Activated CD4-positive, alpha-beta memory T cell treated with anti-CD3 and anti-CD28 coated beads, Interleukin-2, amount 10 ng/mL, durations not matched to agents 7 days and 5 days (primary cell): ENCODE data around the gene MCC. TPM values are rescaled to one million over a fixed set of nuclear protein-coding genes. Genes with fewer than 3 reads are reported as not detected.
"Not testable (repeated sequence)": the region's sequence is repeated elsewhere in the genome, so short reads cannot be mapped to it uniquely, and the experiment has no call there.

Source experiments
- CTCF ChIA-PET: fragments of 350-600 bp; sonication (Branson Sonifier 250); formaldehyde crosslinking; loops from one replicate; lab custom pipeline; 2021; ENCODE audit warnings: antibody characterized with exemption, inconsistent platforms; lab: Charles Lee
- POLR2A ChIA-PET: fragments of 350-600 bp; sonication (Branson Sonifier 250); formaldehyde crosslinking; loops from one replicate; lab custom pipeline; 2021; ENCODE audit warnings: antibody characterized with exemption; lab: Charles Lee
- DNase-seq: peaks from one replicate; pipeline ENCODE4 v3.0.0-alpha.2; 2020
- H3K27ac Mint-ChIP-seq: one replicate; pipeline ENCODE4 v1.8.0; 2021; ENCODE audit warnings: mild to moderate bottlenecking, mixed read lengths
- H3K27me3 Mint-ChIP-seq: one replicate; pipeline ENCODE4 v1.8.0; 2021; ENCODE audit warnings: mixed read lengths
- H3K36me3 Mint-ChIP-seq: one replicate; pipeline ENCODE4 v1.8.0; 2021; ENCODE audit warnings: low read depth, mixed read lengths
- H3K4me1 Mint-ChIP-seq: one replicate; pipeline ENCODE4 v1.8.0; 2021; ENCODE audit warnings: mixed read lengths
- H3K4me3 Mint-ChIP-seq: one replicate; pipeline ENCODE4 v1.8.0; 2021; ENCODE audit warnings: mild to moderate bottlenecking, mixed read lengths
- H3K9me3 Mint-ChIP-seq: one replicate; pipeline ENCODE4 v1.8.0; 2021; ENCODE audit warnings: mixed read lengths
- total RNA-seq, 2 experiments: library from RNA; stranded (reverse); gene quantifications; one replicate each; pipeline ENCODE4 v1.2.3, GENCODE V29; 2021

The MCC gene
- total RNA-seq, 2 experiments from 2014 or later = 8.6 to 10.4 TPM

DNA sequence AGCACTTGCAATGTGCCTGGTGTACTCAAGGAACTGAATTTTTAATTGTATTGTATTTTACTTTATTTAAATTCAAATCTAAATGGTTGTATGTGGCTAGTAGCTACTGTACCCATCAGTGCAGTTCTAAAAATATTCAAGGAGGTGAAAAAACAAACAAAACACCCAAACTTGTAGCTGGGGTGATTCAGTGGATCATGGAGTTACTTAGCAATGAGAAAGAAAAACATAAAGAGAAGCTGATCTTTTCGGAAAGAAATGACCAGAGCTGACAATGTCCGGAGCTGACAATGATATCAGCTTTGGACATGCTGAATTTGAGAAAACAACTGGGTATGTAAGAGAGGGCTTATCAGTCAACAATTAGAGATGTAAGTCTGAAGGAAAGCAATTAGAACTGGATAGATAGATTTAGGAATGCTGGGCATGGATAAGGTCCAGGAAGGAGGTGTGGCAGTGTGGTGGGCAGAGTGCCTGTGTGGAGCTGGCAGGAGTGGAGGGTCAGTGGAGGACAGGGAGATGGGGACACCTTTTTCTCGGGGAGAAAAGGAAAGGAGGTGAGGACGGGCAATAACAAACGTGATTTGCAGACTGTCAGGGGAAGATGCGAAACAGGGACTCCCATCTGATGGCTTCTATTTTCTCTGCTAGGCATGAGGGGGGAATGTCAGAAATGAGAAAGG is 398.5 kb downstream of the MCC start:
- H3K9me3 Mint-ChIP-seq = no peaks in the 10 kb centered on the region
- ChIA-PET CTCF (no interaction called here), POLR2A (interaction anchor here (0.8 to 1.3 kb wide), 2 partner anchors 9 to 11 kb away, joined by 3 read pairs; no protein-coding TSS in a partner anchor)
- H3K4me3 Mint-ChIP-seq = no peak overlapping the region
- H3K36me3 Mint-ChIP-seq = no peaks in the 10 kb centered on the region
- no peak for DNase-seq
- no peak overlapping the region for H3K27ac Mint-ChIP-seq
- peaks cover 3% of the 10 kb centered on the region for H3K27me3 Mint-ChIP-seq
- no peaks in the 10 kb centered on the region for H3K4me1 Mint-ChIP-seq

DNA sequence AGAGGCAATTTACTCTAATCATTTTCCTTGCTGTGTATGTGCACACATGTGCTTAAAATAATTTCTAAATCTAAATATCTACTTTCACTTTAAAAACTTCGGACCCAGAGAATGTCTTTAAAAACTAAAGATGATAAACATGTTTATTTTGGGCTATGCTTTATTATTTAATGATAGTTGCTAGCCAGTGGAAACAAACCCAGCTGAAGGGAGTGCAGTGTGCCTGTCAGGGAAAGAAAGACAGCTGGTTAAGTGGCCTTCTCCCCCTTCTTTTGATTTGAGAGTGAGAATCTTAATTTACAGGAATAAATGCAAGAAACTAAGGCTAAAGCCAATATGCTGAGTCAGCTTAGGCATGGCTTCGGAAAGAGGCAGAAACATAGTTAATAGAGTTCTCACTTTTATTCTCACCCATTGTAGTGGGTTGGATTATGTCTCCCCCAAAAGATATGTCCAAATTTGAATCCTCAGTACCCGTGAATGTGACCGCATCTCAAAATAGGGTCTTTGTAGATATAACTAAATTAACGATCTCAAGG is 400.2 kb downstream of the MCC start:
- Mint-ChIP-seq H3K27me3 (peaks cover 3% of the 10 kb centered on the region), H3K27ac (no peak overlapping the region), H3K4me1 (no peaks in the 10 kb centered on the region), H3K9me3 (no peaks in the 10 kb centered on the region), H3K36me3 (no peaks in the 10 kb centered on the region), H3K4me3 (no peak overlapping the region)
- DNase-seq = no peak
- ChIA-PET CTCF (no interaction called here), POLR2A (no interaction called here)

DNA sequence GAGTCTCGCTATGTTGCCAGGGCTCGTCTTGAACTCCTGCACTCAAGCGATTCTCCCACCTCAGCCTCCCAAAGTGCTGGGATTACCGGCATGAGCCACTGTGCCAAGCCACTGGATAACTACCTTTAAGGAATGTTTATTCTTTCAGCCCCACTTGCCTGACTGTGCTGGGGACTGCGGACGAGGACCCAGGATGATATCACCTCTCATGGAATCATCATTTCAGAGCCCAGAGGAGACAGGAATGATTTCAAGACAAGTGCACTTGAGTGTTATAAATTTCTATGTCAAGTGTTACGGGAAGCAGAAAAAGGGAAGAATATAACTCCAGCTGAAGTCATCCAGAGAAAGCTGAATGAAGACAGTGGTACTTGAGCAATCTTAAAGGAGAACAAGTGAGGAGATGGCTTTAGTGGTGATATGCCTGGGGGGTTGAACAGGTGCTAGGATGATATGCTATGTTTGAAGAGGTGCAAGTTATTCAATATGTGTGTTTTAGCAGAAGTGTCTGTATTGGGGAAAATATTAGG is 402.3 kb downstream of the MCC start:
- Mint-ChIP-seq H3K27ac (no peak overlapping the region), H3K36me3 (peaks cover 6% of the 10 kb centered on the region), H3K4me1 (no peaks in the 10 kb centered on the region), H3K4me3 (no peak overlapping the region), H3K27me3 (peaks cover 3% of the 10 kb centered on the region), H3K9me3 (no peaks in the 10 kb centered on the region)
- POLR2A ChIA-PET = interaction anchor here (1.4 kb wide), 1 partner anchor 10 kb away, joined by 3 read pairs; no protein-coding TSS in a partner anchor
- CTCF ChIA-PET = interaction anchor here (1.5 kb wide), 1 partner anchor 40 kb away, joined by 3 read pairs; no protein-coding TSS in a partner anchor
- no peak for DNase-seq

DNA sequence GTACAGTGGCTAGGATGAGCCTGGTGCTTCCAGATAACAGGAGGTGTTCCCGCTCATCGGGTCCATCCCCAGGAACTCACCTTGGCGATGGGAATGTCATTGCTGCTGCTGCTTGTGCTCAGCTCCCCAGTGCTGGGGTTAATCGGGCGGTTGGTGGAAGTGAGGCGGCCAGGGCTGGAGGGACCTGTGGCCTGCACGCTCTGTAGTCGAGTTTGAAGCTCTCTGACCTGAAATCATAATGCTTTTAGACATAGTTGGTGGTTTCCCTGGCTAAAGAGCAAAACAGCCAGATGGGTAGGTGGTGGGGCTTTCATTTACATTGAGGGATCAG is 403.2 kb downstream of the MCC start:
- ChIA-PET POLR2A (interaction anchor here (1.4 kb wide), 1 partner anchor 11 kb away, joined by 3 read pairs; no protein-coding TSS in a partner anchor), CTCF (interaction anchor here (0.6 to 2.7 kb wide), 3 partner anchors 40 to 249 kb away, joined by 3 to 9 read pairs (median 4); no protein-coding TSS in a partner anchor)
- H3K4me1 Mint-ChIP-seq = no peaks in the 10 kb centered on the region
- H3K9me3 Mint-ChIP-seq = no peaks in the 10 kb centered on the region
- H3K4me3 Mint-ChIP-seq = no peak overlapping the region
- H3K36me3 Mint-ChIP-seq = peaks cover 6% of the 10 kb centered on the region
- no peak overlapping the region for H3K27ac Mint-ChIP-seq
- no peak for DNase-seq
- peaks cover 3% of the 10 kb centered on the region for H3K27me3 Mint-ChIP-seq

DNA sequence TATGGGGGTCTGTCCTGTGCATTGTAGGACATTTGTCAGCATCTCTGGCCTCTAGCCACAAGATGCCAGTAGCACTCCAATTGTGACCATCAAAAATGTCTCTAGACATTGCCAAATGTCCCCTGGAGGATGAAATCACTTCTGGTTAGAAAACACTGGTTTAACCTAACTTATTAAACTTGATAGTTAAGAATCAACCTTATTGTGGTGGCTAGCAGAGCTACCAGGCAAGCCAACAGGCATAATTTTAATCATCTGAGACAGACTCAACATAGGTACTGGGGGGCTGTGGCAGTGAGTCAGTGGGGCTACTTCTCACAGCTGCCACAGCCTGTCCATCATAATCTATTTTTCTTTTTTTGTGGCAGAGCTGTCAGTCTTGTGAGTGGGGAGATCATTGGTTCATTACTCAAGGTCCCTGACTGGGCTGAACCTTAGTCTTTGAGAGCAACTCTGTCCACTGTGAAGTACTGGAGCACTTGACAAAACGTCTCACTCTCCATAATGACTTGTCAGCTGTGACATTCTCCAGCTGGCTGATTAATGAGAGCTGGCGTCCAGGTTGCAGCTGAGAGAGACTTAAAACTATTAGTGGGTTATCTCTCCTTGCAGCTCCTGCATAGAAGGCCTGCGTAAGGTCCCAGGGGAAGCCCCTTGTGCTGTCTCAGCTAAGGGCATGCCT is 403.7 kb downstream of the MCC start:
- ChIA-PET CTCF (interaction anchor here (0.6 to 2.7 kb wide), 4 partner anchors 11 to 249 kb away, joined by 3 to 9 read pairs (median 4); no protein-coding TSS in a partner anchor), POLR2A (no interaction called here)
- Mint-ChIP-seq H3K4me1 (no peaks in the 10 kb centered on the region), H3K36me3 (peaks cover 9% of the 10 kb centered on the region), H3K4me3 (no peak overlapping the region), H3K9me3 (no peaks in the 10 kb centered on the region), H3K27me3 (no peaks in the 10 kb centered on the region), H3K27ac (no peak overlapping the region)
- DNase-seq = no peak

DNA sequence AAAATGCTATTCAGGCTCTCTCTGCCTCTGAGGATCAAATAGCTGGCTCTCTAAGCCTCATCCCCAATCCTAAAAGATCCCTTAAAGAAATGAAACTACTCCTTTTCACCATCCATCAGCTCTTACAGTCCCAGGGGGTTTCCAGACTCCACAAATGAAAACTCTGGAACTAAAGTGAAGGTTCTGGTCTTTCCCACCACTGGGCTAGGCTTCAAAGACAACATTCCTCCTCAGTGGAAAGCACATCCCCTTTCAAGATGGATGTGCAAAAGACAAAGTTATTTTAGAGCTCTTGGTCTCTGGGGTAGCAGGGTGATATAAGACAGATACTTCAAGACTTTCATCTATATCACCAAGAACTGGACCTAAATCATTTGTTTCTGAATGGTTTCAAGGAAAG is 404.8 kb downstream of the MCC start:
- DNase-seq = no peak
- Mint-ChIP-seq H3K27ac (no peak overlapping the region), H3K4me1 (no peaks in the 10 kb centered on the region), H3K36me3 (peaks cover 16% of the 10 kb centered on the region), H3K9me3 (no peaks in the 10 kb centered on the region), H3K27me3 (no peaks in the 10 kb centered on the region), H3K4me3 (no peak overlapping the region)
- CTCF ChIA-PET = interaction anchor here (1.2 to 2.7 kb wide), 3 partner anchors 10 to 247 kb away, joined by 3 to 9 read pairs (median 5); no protein-coding TSS in a partner anchor
- POLR2A ChIA-PET = no interaction called here

DNA sequence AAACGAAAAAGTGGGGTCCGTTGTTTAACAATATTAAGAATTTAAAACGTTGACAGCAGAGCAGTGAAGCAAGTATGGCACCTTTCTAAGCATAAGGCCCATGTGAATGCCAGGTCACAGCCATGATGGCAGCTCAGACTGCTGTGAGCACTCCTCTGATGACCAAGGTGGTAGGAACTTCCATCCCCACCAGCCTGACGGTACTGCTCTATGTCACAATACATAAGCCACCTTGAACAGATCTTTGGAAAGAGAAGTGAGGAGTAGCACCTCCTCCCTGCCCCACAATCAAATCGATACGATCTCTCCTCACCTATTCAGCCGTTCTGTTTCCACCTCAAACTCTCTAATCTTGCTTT is 405.7 kb downstream of the MCC start:
- Mint-ChIP-seq H3K36me3 (peaks cover 18% of the 10 kb centered on the region), H3K9me3 (peaks cover 1% of the 10 kb centered on the region), H3K27ac (no peak overlapping the region), H3K4me1 (no peaks in the 10 kb centered on the region), H3K4me3 (no peak overlapping the region), H3K27me3 (no peaks in the 10 kb centered on the region)
- CTCF ChIA-PET = interaction anchor here (1.5 kb wide), 1 partner anchor 248 kb away, joined by 3 read pairs; no protein-coding TSS in a partner anchor
- DNase-seq = no peak
- POLR2A ChIA-PET = no interaction called here

DNA sequence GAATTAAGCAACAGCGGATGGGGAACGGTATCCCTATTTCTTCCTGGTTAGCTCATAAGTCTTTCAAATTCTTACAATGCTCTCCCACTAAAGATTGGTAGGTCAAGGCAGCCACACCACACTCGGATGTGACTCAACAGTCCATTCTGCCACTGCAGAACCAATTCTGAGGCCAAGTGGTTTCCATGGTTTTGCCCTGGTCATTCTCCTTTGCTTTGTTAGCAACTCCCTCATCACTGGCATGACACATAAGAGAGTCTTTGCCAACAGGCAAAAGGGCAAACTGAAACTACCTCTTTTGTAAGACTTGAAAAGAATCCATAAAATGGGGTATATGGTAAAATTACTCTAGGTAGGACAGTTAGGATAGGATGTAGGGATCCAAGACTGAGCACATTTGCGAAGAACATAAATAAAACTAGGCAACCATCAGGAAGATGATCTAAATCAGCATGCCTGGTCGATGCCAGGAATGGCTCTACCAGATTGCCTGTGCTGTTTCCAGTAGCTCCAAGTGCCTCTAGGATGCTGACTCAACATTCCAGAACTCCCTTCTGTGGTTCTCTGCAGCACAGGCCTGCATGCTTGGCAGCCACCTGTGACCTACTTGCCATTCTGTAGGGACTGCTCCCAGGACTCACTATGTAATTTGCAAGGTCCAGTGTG is 406.2 kb downstream of the MCC start:
- ChIA-PET CTCF (no interaction called here), POLR2A (no interaction called here)
- DNase-seq = no peak
- no peaks in the 10 kb centered on the region for H3K27me3 Mint-ChIP-seq
- H3K9me3 Mint-ChIP-seq = peaks cover 2% of the 10 kb centered on the region
- no peak overlapping the region for H3K27ac Mint-ChIP-seq
- peaks cover 23% of the 10 kb centered on the region for H3K36me3 Mint-ChIP-seq
- no peaks in the 10 kb centered on the region for H3K4me1 Mint-ChIP-seq
- no peak overlapping the region for H3K4me3 Mint-ChIP-seq

DNA sequence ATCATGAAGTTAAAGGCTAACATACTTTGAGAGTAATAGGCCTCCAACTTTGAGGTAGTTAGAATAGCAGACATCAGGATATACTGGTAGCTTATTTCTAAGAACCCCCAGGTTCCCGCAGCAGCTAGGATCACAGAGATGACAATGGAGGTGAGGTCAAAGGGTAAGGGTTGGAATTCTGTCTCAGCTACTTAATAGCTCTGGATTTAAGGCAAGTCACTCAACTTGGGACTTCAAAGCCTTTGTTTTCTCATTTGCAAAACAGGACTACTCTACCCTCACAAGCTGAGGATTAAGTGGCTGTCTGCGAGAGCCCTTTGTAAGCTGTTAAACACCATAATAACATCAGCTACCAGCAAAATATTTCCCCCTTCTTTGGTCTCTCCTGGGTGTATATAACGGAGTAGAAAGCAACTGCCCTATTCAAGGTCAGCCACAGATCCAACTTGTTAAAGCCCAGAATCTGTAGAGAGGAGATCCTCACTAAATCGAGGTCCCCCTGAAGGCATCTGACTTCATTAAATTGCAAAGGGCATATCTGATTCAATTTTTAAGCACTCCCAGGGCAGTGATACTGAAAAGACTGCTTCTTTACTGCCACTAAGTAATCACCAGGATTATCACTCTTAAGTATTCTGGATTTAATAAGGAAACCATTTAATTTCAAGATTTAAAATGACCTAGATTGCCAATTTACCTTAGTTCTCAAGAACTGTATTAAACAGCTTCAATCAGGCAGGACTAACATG is 407.0 kb downstream of the MCC start:
- ChIA-PET CTCF (no interaction called here), POLR2A (interaction anchor here (0.7 kb wide), 1 partner anchor 9 kb away, joined by 3 read pairs; no protein-coding TSS in a partner anchor)
- DNase-seq = no peak
- Mint-ChIP-seq H3K27me3 (no peaks in the 10 kb centered on the region), H3K36me3 (peaks cover 23% of the 10 kb centered on the region), H3K4me1 (no peaks in the 10 kb centered on the region), H3K4me3 (no peak overlapping the region), H3K9me3 (peaks cover 2% of the 10 kb centered on the region), H3K27ac (no peak overlapping the region)

DNA sequence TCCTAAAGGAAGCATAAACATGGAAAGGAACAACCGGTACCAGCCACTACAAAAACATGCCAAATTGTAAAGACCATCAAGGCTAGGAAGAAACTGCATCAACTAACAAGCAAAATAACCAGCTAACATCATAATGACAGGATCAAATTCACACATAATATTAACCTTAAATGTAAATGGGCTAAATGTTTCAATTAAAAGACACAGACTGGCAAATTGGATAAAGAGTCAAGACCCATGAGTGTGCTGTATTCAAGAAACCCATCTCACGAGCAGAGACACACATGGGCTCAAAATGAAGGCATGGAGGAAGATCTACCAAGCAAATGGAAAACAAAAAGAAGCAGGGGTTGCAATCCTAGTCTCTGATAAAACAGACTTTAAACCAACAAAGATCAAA is 411.6 kb downstream of the MCC start:
- CTCF ChIA-PET, H3K9me3 Mint-ChIP-seq, H3K27ac Mint-ChIP-seq, H3K27me3 Mint-ChIP-seq, H3K4me3 Mint-ChIP-seq, DNase-seq, POLR2A ChIA-PET: not testable (repeated sequence)
- Mint-ChIP-seq H3K4me1 (peaks cover 11% of the 10 kb centered on the region), H3K36me3 (peaks cover 30% of the 10 kb centered on the region)

DNA sequence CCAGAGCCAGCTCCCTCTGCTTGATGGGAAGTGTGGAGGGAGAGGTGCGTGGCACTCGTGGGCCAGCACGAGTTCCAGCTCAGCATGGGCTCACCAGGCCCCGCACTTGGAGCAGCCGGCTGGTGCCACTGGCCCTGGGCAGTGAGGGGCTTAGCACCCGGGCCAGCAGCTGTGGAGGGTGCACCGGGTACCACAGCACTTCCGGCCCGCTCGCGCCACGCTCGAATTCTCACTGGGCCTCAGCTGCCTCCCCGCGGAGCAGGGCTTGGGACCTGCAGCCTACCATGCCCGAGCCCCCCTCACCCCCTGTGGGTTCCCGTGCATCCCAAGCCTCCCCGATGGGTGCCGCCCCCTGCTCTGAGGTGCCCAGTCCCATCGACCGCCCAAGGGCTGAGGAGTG is 413.2 kb downstream of the MCC start:
- Mint-ChIP-seq H3K4me1 (peaks cover 11% of the 10 kb centered on the region), H3K4me3 (no peak overlapping the region), H3K27ac (no peak overlapping the region), H3K36me3 (peaks cover 30% of the 10 kb centered on the region), H3K9me3 (peaks cover 4% of the 10 kb centered on the region), H3K27me3 (no peaks in the 10 kb centered on the region)
- ChIA-PET CTCF (interaction anchor here (2.2 to 2.5 kb wide), 2 partner anchors 9 to 255 kb away, joined by 5 read pairs; no protein-coding TSS in a partner anchor), POLR2A (no interaction called here)
- DNase-seq = no peak

DNA sequence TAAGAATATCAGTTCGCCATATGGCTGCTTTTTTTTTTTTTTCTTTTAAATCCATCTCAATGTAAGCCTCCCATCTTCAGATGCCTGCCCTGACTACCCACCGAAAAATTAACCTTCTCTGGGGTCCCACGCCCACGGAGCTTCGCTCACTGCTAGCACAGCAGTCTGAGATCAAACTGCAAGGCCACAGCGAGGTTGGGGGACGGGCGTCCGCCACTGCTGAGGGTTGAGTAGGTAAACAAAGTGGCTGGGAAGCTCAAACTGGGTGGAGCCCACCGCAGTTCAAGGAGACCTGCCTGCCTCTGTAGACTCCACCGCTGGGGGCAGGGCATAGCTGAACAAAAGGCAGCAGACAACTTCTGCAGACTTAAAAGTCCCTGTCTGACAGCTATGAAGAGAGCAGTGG is 414.6 kb downstream of the MCC start:
- H3K27ac Mint-ChIP-seq = not testable (repeated sequence)

More for the DNA sequence above, 414.6 kb downstream of the MCC start:
- H3K4me3 Mint-ChIP-seq, H3K27me3 Mint-ChIP-seq, H3K9me3 Mint-ChIP-seq: not testable (repeated sequence)
- H3K36me3 Mint-ChIP-seq = peaks cover 21% of the 10 kb centered on the region
- peaks cover 11% of the 10 kb centered on the region for H3K4me1 Mint-ChIP-seq
- DNase-seq = peak; percentile 25
- ChIA-PET POLR2A (interaction anchor here (1.2 to 1.7 kb wide), 3 partner anchors 21 to 221 kb away, joined by 3 to 5 read pairs (median 4); no protein-coding TSS in a partner anchor), CTCF (interaction anchor here (0.6 to 2.5 kb wide), 7 partner anchors 10 to 256 kb away, joined by 3 to 10 read pairs (median 4); no protein-coding TSS in a partner anchor)
